Spleen (tissue), 11 donors: ENCODE data around the gene RITA1. TPM values are rescaled to one million over a fixed set of nuclear protein-coding genes. Genes with fewer than 3 reads are reported as not detected.

Experiments used
- DNase-seq: peaks from one replicate; pipeline ENCODE4 v3.0.0-alpha.2; 2020
- H3K27ac ChIP-seq, 8 donors: fragments of 200-600 bp; sonication (generic) in 7 of 8; 1 replicate in 4 of 8; 2 replicates in 4 of 8; pipeline versions ENCODE4 v1.5.0 to v1.8.0; 2016 to 2021; ENCODE audit warnings: inconsistent platforms in 4 of 8, mild to moderate bottlenecking in 4 of 8, moderate library complexity in 1 of 8
- H3K27me3 ChIP-seq, 7 donors: fragments of 200-600 bp; sonication (generic) in 6 of 7; replicated peaks in 1 of 7; 1 replicate in 4 of 7; 2 replicates in 3 of 7; pipeline versions ENCODE4 v1.5.0 to v1.8.0; 2016 to 2021; ENCODE audit warnings: inconsistent platforms in 3 of 7, mild to moderate bottlenecking in 1 of 7
- H3K36me3 ChIP-seq, 6 donors: fragments of 200-600 bp; sonication (generic) in 5 of 6; 1 replicate in 4 of 6; 2 replicates in 2 of 6; pipeline versions ENCODE4 v1.5.0 to v1.8.0; 2016 to 2021; ENCODE audit warnings: inconsistent platforms in 2 of 6
- H3K4me1 ChIP-seq, 6 donors: fragments of 200-600 bp; sonication (generic) in 5 of 6; 1 replicate in 3 of 6; 2 replicates in 3 of 6; pipeline versions ENCODE4 v1.5.0 to v1.8.0; 2016 to 2021; ENCODE audit warnings: inconsistent platforms in 3 of 6
- H3K4me3 ChIP-seq, 8 donors: fragments of 200-600 bp; sonication (generic) in 7 of 8; 1 replicate in 4 of 8; 2 replicates in 4 of 8; pipeline versions ENCODE4 v1.5.0 to v1.8.0; 2016 to 2021; ENCODE audit warnings: inconsistent platforms in 4 of 8, mild to moderate bottlenecking in 4 of 8, moderate library complexity in 2 of 8
- H3K9me3 ChIP-seq, 8 donors: fragments of 200-600 bp; sonication (generic) in 7 of 8; 1 replicate in 4 of 8; 2 replicates in 4 of 8; pipeline versions ENCODE4 v1.5.0 to v1.8.0; 2016 to 2021; ENCODE audit warnings: inconsistent platforms in 4 of 8
- CTCF ChIP-seq, 11 experiments: fragments of 200-600 bp in 7 of 11; fragments of 450-650 bp in 4 of 11; sonication (generic) in 4 of 11; IDR thresholded peaks in 8 of 11; conservative IDR thresholded peaks in 3 of 11; 1 replicate in 7 of 11; 2 replicates in 4 of 11; pipeline versions ENCODE4 v1.4.0 to v1.8.0; 2016 to 2021; ENCODE audit warnings: antibody characterized with exemption in 11 of 11, inconsistent platforms in 4 of 11, mild to moderate bottlenecking in 1 of 11
- POLR2A ChIP-seq, 3 donors: fragments of 450-650 bp; IDR thresholded peaks; one replicate each; pipeline ENCODE4 v1.5.1; 2017; ENCODE audit warnings: antibody characterized with exemption in 3 of 3, mild to moderate bottlenecking in 1 of 3
- POLR2AphosphoS5 ChIP-seq, 3 donors: sonication (generic); formaldehyde crosslinking; IDR thresholded peaks; one replicate each; pipeline ENCODE4 v1.5.1; 2017; ENCODE audit warnings: antibody characterized with exemption in 3 of 3
- WGBS, 5 donors: extraction: QIAGEN DNeasy Blood & Tissue Kit in 3 of 5; methylation state at CpG; one replicate each; pipeline versions ENCODE4 v1.1.5 to v1.1.7; 2013 to 2018; 5-methylcytosine and 5-hydroxymethylcytosine counted together
- intact Hi-C: fragments of 100-400 bp; cut with DNase I; formaldehyde crosslinking; loops from one replicate; pipeline ENCODE4 v1.15.0; 2023; ENCODE audit warnings: low total_unique reads
- polyA plus RNA-seq, 3 donors: library from polyadenylated mRNA; stranded (reverse); fragments of 200-250 nt; gene quantifications; one replicate each; pipeline ENCODE4 v1.2.1, GENCODE V29; 2013
- total RNA-seq, 7 donors: library from RNA; depleted of rRNA in 3 of 7; stranded (reverse); fragments of >200 nt in 3 of 7; fragmentation: NEBNext Ultra II Directional in 4 of 7; extraction: Animal tissue kit (Norgen Biotek cat#: 25700) in 4 of 7; gene quantifications; one replicate each; pipeline versions ENCODE4 v1.1.0 to v1.2.1, GENCODE V29; 2016 to 2021
- donor health status: healthy with polysubstance abuse.
- donor health status: DM: no; HTN: no; CAD: no; lungs with moderate emphysema.
- donor health status: DM: no; HTN: no; CAD: no.
- donor health status: Bipolar disorder and iron deficiency.
- donor health status: healthy.
- donor health status: DM: no; HTN: no; CAD: no.
- donor health status: DM: yes; HTN: yes; CAD: no.

The RITA1 gene
- total and polyA plus RNA-seq, 10 donors, result 9.0 to 15.6 (median 12.4) TPM

GRCh38 chr12:113232840-113233585, 47.5 kb downstream of the RITA1 start:
- Histone ChIP-seq H3K36me3 (peaks cover 0 to 62% (median 14%) of the 10 kb centered on the region in 6 donors), H3K27ac (peak overlapping the region; percentile 24 to 85 (median 64)), H3K9me3 (no peaks in the 10 kb centered on the region), H3K27me3 (no peaks in the 10 kb centered on the region), H3K4me3 (peak overlapping the region in 5 of 8 donors; percentile 14 to 57 (median 19)), H3K4me1 (peaks cover 42 to 100% (median 82%) of the 10 kb centered on the region in 6 donors)
- DNase-seq, result peak; percentile 93
- intact Hi-C loops, result no loop called here
- WGBS, 5 donors, result 27 to 40% (median 35%) methylated on average over 19 to 25 of the region's 25 CpGs
- TF ChIP-seq POLR2AphosphoS5 (IDR thresholded peaks at IDR 0.05), result peak; percentile 72 to 84 (median 82)
- no peak for TF ChIP-seq POLR2A (IDR thresholded peaks at IDR 0.05)
- TF ChIP-seq CTCF (IDR thresholded peaks at IDR 0.05 in 8 of 11, conservative IDR thresholded peaks at IDR 0.05 in 3 of 11), result peak in 10 of 11 experiments; percentile 29 to 62 (median 51)

GRCh38 chr12:113233967-113234366, 48.4 kb downstream of the RITA1 start:
- no peak overlapping the region for H3K4me3 ChIP-seq
- peaks cover 52 to 100% (median 81%) of the 10 kb centered on the region in 6 donors for H3K4me1 ChIP-seq
- H3K9me3 ChIP-seq, result no peaks in the 10 kb centered on the region
- no peaks in the 10 kb centered on the region for H3K27me3 ChIP-seq
- H3K36me3 ChIP-seq, result peaks cover 0 to 61% (median 14%) of the 10 kb centered on the region in 6 donors
- DNase-seq, result no peak
- intact Hi-C loops, result no loop called here
- 90 to 94% (median 92%) methylated on average over 4 of the region's 4 CpGs for WGBS, 5 donors
- TF ChIP-seq POLR2AphosphoS5 (IDR thresholded peaks at IDR 0.05) (no peak), CTCF (IDR thresholded peaks at IDR 0.05 in 8 of 11, conservative IDR thresholded peaks at IDR 0.05 in 3 of 11) (no peak), POLR2A (IDR thresholded peaks at IDR 0.05) (no peak)
- peak overlapping the region in 3 of 8 donors; percentile 63 to 79 (median 78) for H3K27ac ChIP-seq

- WGBS, 5 donors, result 91 to 97% (median 95%) methylated on average over 4 of the region's 4 CpGs
Observed at GRCh38 chr12:113234483-113234882, 49.0 kb downstream of the RITA1 start.

More at GRCh38 chr12:113234483-113234882, 49.0 kb downstream of the RITA1 start:
- intact Hi-C loops, result no loop called here
- Histone ChIP-seq H3K4me1 (peaks cover 49 to 100% (median 78%) of the 10 kb centered on the region in 6 donors), H3K27me3 (no peaks in the 10 kb centered on the region), H3K9me3 (no peaks in the 10 kb centered on the region), H3K36me3 (peaks cover 0 to 64% (median 14%) of the 10 kb centered on the region in 6 donors), H3K4me3 (no peak overlapping the region), H3K27ac (no peak overlapping the region)
- DNase-seq, result no peak
- TF ChIP-seq POLR2A (IDR thresholded peaks at IDR 0.05), result no peak
- no peak for TF ChIP-seq CTCF (IDR thresholded peaks at IDR 0.05 in 8 of 11, conservative IDR thresholded peaks at IDR 0.05 in 3 of 11)
- no peak for TF ChIP-seq POLR2AphosphoS5 (IDR thresholded peaks at IDR 0.05)
